ENCODE data around the gene GAL3ST2.

DNA sequence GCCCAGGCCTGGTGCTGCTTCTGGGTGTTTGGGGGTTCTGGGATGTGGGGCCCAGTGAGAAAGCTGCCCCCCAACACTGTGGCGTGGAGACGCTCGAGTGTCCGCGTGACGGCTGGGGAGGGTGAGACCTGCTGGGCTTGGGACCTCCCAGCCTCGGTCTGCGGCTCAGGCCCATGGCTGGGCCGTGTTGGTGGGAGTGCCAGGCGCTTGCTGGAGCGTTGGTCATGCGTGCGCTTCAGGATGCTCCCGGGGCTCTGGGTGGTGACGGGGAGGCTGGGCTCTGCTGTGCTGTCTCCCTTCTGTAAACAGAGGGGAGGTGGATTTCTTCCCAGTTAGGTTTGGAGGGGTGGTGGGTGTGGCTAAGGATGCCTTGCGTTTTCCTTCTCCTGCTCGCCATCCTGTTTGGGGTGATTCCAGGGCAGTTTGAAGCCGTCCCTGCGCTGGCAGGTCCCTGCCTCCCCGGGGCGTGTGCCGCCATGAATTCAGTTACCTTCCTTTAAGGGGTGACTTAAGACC is 606 bp downstream of the GAL3ST2 start:
- TF ChIP-seq, protein P1, sequence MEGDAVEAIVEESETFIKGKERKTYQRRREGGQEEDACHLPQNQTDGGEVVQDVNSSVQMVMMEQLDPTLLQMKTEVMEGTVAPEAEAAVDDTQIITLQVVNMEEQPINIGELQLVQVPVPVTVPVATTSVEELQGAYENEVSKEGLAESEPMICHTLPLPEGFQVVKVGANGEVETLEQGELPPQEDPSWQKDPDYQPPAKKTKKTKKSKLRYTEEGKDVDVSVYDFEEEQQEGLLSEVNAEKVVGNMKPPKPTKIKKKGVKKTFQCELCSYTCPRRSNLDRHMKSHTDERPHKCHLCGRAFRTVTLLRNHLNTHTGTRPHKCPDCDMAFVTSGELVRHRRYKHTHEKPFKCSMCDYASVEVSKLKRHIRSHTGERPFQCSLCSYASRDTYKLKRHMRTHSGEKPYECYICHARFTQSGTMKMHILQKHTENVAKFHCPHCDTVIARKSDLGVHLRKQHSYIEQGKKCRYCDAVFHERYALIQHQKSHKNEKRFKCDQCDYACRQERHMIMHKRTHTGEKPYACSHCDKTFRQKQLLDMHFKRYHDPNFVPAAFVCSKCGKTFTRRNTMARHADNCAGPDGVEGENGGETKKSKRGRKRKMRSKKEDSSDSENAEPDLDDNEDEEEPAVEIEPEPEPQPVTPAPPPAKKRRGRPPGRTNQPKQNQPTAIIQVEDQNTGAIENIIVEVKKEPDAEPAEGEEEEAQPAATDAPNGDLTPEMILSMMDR (IDR thresholded peaks at IDR 0.05) = no peak
- no peak for TF ChIP-seq POLR2A (IDR thresholded peaks at IDR 0.05)

Measured in adrenal gland (tissue), 5 donors.